GM12864 (cell line): ENCODE measurements around the gene ANKS6.

Experiments used
- DNase-seq: peaks from one replicate; pipeline ENCODE4 v3.0.0-alpha.2; 2011; ENCODE audit warnings: low read depth
- H3K4me3 ChIP-seq: 2 replicates; pipeline ENCODE4 v1.5.1; 2011; ENCODE audit warnings: mild to moderate bottlenecking, low read depth, low read length, control low read depth
- TF ChIP-seq, protein P1 (sequence below): IDR thresholded peaks from 2 replicates; pipeline ENCODE4 v1.5.1; 2011; ENCODE audit warnings: low read depth, mild to moderate bottlenecking, moderate library complexity, low read length, control low read depth, inconsistent platforms; ENCODE audit errors: missing control alignments

The ANKS6 gene

GRCh38 chr9:98818764-98819163 is 22.4 kb upstream of the ANKS6 start:
- no peak for DNase-seq
- TF ChIP-seq, protein P1, sequence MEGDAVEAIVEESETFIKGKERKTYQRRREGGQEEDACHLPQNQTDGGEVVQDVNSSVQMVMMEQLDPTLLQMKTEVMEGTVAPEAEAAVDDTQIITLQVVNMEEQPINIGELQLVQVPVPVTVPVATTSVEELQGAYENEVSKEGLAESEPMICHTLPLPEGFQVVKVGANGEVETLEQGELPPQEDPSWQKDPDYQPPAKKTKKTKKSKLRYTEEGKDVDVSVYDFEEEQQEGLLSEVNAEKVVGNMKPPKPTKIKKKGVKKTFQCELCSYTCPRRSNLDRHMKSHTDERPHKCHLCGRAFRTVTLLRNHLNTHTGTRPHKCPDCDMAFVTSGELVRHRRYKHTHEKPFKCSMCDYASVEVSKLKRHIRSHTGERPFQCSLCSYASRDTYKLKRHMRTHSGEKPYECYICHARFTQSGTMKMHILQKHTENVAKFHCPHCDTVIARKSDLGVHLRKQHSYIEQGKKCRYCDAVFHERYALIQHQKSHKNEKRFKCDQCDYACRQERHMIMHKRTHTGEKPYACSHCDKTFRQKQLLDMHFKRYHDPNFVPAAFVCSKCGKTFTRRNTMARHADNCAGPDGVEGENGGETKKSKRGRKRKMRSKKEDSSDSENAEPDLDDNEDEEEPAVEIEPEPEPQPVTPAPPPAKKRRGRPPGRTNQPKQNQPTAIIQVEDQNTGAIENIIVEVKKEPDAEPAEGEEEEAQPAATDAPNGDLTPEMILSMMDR = no peak
- H3K4me3 ChIP-seq = no peak overlapping the region

DNA sequence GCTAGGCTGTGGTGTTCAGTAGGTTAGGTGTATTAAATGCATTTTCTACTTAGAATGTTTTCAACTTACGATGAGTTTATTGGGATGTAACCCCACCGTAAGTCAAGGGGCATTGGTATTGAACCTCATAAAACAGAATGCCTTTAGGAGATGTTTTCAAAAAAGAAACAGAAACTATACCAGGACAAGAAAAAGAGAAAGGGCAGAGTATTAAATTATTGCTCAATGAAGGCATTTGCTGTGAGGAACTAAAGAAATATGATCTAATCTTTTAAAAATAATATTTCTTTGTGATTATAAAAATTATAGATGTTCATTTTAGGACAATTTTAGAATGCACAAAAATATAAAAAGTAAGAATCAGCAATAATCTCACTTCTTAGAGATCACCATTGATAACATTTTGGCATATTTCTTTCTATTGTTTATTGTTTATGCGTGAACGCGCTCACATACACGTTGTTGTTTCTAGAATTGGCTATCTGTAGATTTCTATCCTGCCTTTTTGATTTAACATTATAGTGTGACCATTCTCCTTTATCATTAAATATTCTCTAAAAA is 19.1 kb upstream of the ANKS6 start:
- TF ChIP-seq, protein P1 = no peak
- no peak for DNase-seq

DNA sequence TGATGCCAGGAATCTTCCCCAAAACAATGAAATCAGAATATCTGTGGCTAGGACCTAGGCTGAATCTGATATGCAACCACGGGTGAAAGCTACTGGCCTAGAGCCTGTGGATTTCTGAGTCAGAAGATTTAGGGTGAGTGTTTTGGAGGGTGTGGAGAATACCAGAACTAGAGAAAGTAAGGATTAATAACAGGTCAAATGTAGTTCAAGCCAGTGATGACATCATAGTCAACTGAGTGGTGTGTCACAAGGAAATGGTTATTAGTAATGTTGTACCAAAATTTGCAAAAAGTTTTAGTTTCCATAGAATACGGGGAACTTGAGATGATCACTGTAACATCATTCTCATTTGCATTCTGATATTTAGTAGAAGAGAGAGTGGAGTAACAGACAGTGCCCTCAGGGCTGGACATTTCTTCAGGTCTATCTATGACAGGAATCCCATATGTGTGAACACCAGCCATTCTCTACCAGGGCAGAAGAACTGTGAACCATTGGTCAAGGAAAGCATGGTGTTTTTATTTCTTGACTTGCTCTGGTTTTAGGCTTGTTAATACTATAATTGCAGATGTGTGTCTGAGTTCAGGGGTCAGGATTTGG is 14.8 kb upstream of the ANKS6 start:
- no peak for DNase-seq
- H3K4me3 ChIP-seq = no peak overlapping the region
- TF ChIP-seq, protein P1 = no peak

More for the DNA sequence above, 19.1 kb upstream of the ANKS6 start:
- no peak overlapping the region for H3K4me3 ChIP-seq

DNA sequence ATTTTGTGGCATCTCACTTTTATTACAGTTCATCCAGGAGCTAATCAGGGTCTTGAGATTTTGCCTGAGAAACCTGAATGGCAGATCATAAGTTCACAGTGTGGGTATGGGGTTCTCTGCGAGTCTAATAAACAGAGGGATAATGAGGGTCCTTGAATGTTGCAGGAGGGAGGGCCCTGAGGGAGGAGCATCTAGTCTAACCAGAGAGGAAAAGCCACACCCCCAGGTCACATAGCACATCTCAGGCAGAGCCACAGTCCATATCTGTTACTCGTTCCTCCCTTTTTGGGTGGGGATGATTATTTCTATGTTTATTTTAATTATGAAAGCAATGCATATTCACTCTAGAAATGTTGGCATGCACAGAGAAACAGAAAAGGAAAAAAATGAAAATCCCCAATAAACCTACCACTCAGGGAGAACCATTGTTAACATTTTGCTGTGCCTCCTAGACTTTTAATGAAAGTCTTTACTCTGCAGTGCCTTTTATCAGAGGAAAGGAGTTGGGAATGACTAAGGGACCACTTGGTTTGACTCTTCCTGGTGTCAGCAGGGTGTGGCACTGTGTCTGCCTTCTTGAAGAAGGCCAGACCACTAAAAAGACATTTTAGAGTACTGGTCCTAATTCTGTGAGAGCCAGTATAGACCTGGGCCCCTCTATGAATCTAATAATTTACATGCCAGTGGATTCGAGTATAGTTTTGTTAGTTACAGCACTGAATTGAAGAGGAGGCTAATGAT is 13.9 kb upstream of the ANKS6 start:
- H3K4me3 ChIP-seq = no peak overlapping the region
- TF ChIP-seq, protein P1 = no peak
- DNase-seq = no peak

DNA sequence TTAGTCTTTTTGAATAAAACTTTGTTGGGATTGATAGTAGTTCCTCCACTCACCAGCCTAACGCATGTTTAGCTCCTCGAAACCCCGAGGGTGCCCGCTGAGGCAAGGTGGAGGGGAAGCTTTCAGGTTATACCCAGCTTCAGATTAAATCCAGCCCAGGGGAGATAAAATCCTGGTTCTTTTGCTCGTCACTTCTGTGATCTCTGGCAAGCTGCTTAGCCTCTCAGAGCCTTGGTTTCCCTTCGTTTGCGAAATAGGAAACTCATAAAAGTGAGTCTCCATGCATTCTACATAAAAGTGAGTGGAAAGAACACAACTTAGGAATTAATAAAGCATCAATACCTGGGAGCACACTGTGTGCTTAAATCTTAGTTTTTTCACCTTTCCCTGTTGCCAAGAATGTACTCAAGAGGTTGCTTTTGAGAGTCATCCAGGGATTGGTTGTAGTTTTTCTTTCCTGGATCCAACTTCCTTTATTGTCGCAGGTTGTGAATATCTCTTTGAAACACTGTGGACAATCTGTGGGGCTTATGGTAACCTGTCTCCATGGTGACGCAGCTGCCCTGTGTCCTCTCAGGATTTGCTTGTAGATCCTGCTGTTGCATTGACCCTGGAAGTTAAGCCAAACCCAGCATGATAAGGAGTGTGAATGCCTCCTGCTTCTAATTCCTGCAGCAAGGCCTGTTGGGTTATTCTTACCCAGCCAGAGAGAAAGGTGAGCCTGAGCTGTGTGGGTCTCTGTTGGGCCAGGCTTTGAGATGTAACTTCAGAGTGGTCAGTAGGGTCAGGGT is 13.2 kb upstream of the ANKS6 start:
- DNase-seq = no peak
- H3K4me3 ChIP-seq = no peak overlapping the region
- TF ChIP-seq, protein P1 = no peak

- DNase-seq = no peak
- H3K4me3 ChIP-seq = no peak overlapping the region
- TF ChIP-seq, protein P1 = no peak
Measured at GRCh38 chr9:98808875-98809274, 12.5 kb upstream of the ANKS6 start.
